GM21529 (cell line): ENCODE measurements around the gene EEFSEC.

Experiments
- ATAC-seq: cut with Tn5 transposase; IDR thresholded peaks from one replicate; pipeline ENCODE4 v1.9.1; 2021; ENCODE audit not compliant: unreplicated experiment

The EEFSEC gene

DNA sequence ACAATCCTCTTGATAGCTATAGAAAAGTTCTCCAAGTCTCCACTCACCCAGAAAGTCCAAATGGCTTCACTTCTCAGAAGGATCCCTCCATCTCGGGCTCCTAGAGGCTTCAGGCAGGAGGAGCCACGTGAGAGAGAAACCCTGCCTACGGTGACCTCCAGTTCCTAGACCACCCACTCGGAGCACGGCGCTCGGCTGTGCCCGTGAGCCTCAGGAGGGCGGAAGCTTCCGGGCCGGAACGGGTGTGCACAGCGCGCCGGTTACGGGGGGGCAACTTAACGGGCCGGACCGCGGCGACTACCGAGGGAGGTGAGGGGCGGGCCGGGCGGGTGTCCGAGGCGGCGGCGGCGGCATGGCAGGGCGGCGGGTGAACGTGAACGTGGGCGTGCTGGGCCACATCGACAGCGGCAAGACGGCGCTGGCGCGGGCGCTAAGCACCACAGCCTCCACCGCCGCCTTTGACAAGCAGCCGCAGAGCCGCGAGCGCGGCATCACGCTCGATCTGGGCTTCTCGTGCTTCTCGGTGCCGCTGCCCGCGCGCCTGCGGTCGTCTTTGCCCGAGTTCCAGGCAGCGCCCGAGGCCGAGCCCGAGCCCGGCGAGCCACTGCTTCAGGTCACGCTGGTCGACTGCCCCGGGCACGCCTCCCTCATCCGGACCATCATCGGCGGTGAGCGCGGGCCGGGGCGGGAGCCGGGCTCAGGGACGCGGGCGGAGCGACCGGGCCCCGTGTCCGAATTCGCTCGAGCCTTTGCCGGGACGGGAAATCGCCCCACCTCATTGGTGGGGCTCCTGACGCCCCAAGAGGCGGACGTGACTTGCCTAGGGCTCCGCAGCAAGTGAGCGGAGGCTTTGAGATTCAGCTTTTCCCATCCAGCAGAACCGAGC is at the start of gene EEFSEC:
EEFSEC (plus strand) TSS at position 326 of the 886 bp plus-strand sequence; CDS start at position 353, 27 bp downstream.
- peak; percentile 91 for ATAC-seq

DNA sequence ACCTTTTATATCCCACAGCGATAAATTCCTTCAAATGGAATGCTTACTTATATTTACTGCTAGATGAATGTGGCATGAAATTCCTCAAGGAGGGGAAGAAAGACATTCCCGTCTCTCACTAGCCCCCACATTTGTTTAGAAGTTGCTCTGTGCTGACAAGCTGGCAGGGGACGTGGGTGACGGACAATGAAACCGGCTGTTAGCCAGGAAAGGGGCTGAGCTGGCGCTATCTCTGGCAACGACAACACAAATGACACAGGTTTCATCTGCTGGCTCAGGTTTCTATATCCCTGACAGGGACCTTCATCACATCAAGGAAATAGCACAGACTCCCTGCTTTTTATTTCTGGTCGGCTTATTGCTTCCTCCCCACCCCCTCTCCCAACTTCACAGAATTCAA is 45.4 kb upstream of the EEFSEC start:
- ATAC-seq: no peak

- ATAC-seq: no peak
These were observed 42.1 kb upstream of the EEFSEC start for GRCh38 chr3:128111147-128111546.

- ATAC-seq: no peak
These were observed 40.8 kb upstream of the EEFSEC start for GRCh38 chr3:128112357-128112968.

- ATAC-seq: peak; percentile 81
These were observed 39.2 kb upstream of the EEFSEC start for GRCh38 chr3:128113817-128114794.

- ATAC-seq: no peak
These were observed 31.3 kb upstream of the EEFSEC start for GRCh38 chr3:128122013-128122412.

GRCh38 chr3:128123156-128123537 is 30.1 kb upstream of the EEFSEC start:
- no peak for ATAC-seq

- peak; percentile 99 for ATAC-seq
These were observed 29.5 kb upstream of the EEFSEC start, which contains the start of gene RUVBL1 for GRCh38 chr3:128123538-128124368. Gene RUVBL1, minus strand, starts transcription at chr3:128123812. Its CDS starts 88 bp downstream, at chr3:128123724.

DNA sequence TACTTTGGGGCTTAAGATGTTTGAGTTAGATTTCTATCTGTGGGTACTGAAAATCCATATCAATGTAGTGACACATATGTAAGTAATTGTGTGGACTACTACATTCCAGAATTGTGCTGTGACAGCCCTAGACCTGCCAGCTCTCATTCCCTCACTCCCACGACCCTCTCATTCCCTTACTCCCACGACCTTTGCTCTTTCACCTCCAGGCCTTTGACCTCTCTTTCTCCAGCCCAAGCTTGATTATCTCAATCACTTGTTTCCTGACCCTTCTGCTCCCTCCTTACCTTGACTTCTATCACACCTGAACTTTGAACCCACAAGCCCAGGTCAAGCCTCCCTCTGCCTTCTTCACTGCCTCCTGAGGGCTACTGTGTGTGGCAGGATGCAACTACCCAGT is 26.0 kb upstream of the EEFSEC start:
- ATAC-seq: no peak

DNA sequence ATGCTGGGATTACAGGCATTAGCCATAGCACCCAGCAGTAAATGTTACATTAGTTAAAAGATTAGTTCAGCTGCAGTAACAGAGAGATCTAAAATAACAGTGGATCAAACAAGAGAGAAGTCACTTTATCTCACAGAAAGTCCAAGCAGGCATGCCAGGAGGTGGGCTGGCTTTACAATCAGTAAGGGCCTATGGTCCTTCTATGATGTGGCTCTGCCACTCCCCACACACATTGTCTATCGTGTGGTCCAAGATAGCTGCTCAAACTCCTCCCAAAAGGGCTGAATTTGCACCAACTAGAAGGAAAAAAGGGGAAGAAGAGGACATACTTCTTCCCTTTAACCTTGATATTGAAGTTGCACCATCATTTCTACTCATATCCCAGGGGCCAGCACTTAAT is 25.0 kb upstream of the EEFSEC start:
- no peak for ATAC-seq

DNA sequence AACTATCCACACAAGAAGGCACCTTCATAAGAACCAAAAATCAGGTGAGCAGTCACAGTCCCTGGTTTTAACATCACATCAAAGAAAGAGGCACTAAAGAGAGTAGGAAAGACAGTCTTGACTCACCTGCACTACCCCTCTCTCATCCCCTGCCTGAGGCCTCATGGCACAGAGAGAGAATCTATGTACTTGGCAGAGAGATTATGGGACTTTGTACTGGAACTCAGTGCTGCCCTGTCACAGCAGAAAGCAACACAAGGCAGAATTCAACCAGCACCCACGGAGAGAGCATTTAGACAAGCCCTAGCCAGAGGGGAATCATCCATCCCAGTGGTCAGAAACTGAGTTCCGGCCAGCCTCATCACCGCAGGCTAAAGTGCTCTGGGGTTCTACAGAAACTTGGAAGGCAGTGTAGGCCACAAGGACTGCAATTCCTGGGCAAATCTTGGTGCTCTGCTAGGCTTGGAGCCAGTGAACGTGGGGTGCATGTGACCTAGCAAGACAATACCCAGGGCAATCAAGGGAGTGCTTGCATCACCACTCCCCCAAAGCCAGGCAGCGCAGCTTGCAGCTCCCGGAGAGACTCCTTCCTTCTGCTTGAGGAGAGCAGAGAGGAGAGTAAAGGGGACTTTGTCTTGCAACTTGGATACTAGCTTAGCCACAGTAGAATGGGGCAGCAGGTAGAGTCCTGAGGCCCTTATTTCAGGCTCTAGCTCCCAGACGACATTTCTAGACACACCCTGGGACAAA is 21.2 kb upstream of the EEFSEC start:
- ATAC-seq: no peak

DNA sequence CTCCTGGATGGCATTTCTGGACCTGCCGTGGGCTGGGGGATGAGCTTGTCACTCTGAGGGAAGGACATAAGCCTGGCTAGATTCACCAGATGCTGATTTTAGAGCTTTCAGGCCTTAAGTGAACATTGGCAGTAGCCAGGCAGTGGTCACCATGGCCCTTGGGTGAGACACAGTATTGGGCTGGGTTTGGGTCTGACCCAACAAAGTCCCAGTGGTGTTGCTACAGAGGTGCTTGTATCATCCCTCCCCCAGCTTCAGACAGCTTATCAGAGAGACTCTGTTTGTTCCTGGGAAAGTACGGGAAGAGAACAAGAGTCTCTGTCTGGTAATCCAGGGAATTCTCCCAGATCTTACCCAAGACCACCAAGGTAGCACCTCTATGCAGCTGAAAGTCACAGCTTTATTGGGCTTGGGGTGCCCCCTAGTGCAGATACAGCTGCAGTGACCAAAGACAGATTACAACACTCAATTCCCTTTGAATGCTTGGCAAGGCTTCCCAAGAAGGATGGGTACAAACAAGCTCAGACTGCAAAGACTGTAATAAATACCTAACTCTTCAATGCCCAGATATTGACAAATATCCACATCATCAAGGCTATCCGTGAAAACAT is 19.9 kb upstream of the EEFSEC start:
- no peak for ATAC-seq

- ATAC-seq: no peak
These were observed 9.8 kb upstream of the EEFSEC start for GRCh38 chr3:128143496-128143895.

DNA sequence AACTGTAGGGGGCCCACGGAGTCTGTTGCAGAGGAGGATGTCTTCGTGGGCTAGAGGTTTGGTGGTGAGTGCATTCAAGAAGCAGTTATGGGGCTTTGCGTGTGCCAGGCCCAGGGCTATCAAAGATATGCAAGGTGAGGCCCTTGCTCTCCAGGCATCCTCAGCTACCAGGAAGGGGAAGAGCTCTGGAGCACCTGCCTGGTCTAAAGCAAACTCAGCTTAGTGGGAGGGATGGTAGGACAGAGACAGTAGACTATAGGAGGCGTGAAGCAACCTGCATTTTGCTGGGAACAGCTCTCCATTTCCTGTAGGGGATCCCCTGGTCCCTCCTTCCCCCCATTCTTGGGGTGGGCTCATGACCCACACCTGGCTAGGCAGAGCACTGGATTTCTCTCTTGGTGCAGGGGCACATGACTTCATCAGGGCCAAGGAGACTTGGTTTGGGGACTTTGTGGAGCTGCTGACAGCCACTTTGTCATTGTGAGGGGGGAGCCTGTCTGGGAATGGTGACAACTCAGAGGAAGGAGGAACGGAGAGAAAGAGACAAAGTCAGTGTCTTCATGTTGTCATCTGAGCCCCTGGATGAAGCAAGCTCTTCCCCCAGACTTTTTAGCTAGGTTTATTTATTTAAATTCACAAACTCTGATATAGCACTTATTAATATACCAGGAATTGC is 8.6 kb upstream of the EEFSEC start:
- no peak for ATAC-seq

GRCh38 chr3:128145279-128145678 is 8.0 kb upstream of the EEFSEC start:
- no peak for ATAC-seq

GRCh38 chr3:128146201-128146600 is 7.1 kb upstream of the EEFSEC start:
- ATAC-seq: no peak

DNA sequence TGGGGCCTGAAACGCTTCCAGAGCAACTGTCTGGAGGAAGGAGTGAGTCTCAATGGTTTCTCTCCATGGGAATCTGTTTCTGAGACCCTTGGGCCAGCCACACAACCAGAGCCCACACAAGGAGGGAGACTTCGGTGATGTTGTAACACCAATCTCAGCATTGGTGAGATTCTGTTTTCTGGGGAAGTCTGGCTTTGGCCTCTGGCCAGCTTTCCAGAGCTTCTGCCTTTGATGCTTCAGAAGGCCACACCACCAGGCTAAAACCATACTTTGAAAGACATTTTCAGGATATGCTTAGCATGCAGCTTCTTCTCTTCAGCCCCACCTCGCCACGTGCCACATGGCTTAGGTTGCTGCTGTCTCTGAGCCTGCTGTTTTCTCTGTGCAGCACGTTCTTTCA is 3.6 kb upstream of the EEFSEC start:
- ATAC-seq: no peak

- ATAC-seq: no peak
These were observed 1.5 kb upstream of the EEFSEC start for GRCh38 chr3:128151758-128152274.
